ENCODE data around the gene PPL.

PPL gene

DNA sequence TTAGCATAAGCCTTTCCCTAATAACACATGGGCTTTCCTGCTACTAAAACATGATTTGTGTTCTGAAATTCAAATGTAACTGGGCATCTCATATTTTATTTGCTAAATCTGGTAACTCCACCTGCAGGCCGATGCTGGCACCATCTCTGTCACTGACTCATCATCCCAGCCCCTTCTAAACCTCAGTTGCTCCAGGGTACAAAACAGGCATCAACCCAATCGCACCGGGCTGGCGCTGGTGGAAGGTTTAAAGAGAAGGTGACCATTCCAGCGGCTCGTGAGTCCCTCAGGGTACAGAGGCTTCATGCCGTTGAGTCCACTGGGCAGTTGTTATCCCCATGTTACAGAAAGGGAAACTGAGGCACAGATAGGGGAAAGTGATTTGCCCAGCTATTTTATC is 27.1 kb downstream of the PPL start:
- Histone ChIP-seq H2AK5ac (ENCODE audit: low read length) (no peak overlapping the region), H2BK5ac (ENCODE audit: low read length) (no peak overlapping the region), H3K23ac (ENCODE audit: low read length) (no peak overlapping the region), H3K18ac (ENCODE audit: low read length) (no peak overlapping the region), H3K4me2 (ENCODE audit: low read length) (no peak overlapping the region), H3K4me1 (ENCODE audit: control insufficient read depth, low read depth, low read length) (no peaks in the 10 kb centered on the region), H4K8ac (ENCODE audit: low read depth, low read length) (no peak overlapping the region), H3K4ac (ENCODE audit: low read depth, low read length) (no peak overlapping the region), H3K79me2 (ENCODE audit: control insufficient read depth, insufficient read depth, low read length) (no peaks in the 10 kb centered on the region), H2BK120ac (ENCODE audit: low read depth, low read length) (no peak overlapping the region), H4K5ac (ENCODE audit: low read length) (no peak overlapping the region), H3K9ac (ENCODE audit: low read length) (no peak overlapping the region), H3K79me1 (ENCODE audit: low read length) (no peaks in the 10 kb centered on the region), H2BK15ac (replicated peaks; ENCODE audit: low read depth) (no peak overlapping the region), H3K4me3 (ENCODE audit: low read length) (no peak overlapping the region), H3K56ac (ENCODE audit: low read length) (no peak overlapping the region), H3K27me3 (ENCODE audit: insufficient read depth, low read length, poor library complexity) (no peaks in the 10 kb centered on the region), H3K36me3 (ENCODE audit: control insufficient read depth, insufficient read depth, low read length) (no peaks in the 10 kb centered on the region), H3K27ac (ENCODE audit: low read depth, low read length) (no peak overlapping the region)
- WGBS (ENCODE audit: extremely low coverage, insufficient coverage, low lambda C conversion rate) = no CpG with 5 or more reads among the region's 7 CpGs
- no peak for DNase-seq

GRCh38 chr16:4908854-4909401 is 28.0 kb downstream of the PPL start:
- Histone ChIP-seq H3K79me1 (ENCODE audit: low read length) (no peaks in the 10 kb centered on the region), H2BK5ac (ENCODE audit: low read length) (no peak overlapping the region), H3K4me3 (ENCODE audit: low read length) (no peak overlapping the region), H2BK120ac (ENCODE audit: low read depth, low read length) (no peak overlapping the region), H3K27me3 (ENCODE audit: insufficient read depth, low read length, poor library complexity) (no peaks in the 10 kb centered on the region), H3K4me1 (ENCODE audit: control insufficient read depth, low read depth, low read length) (no peaks in the 10 kb centered on the region), H3K79me2 (ENCODE audit: control insufficient read depth, insufficient read depth, low read length) (no peaks in the 10 kb centered on the region), H2BK15ac (replicated peaks; ENCODE audit: low read depth) (no peak overlapping the region), H3K27ac (ENCODE audit: low read depth, low read length) (no peak overlapping the region), H3K4me2 (ENCODE audit: low read length) (no peak overlapping the region), H4K5ac (ENCODE audit: low read length) (no peak overlapping the region), H3K18ac (ENCODE audit: low read length) (no peak overlapping the region), H2AK5ac (ENCODE audit: low read length) (no peak overlapping the region), H3K36me3 (ENCODE audit: control insufficient read depth, insufficient read depth, low read length) (no peaks in the 10 kb centered on the region), H3K56ac (ENCODE audit: low read length) (no peak overlapping the region), H3K4ac (ENCODE audit: low read depth, low read length) (no peak overlapping the region), H3K9ac (ENCODE audit: low read length) (no peak overlapping the region), H3K23ac (ENCODE audit: low read length) (no peak overlapping the region), H4K8ac (ENCODE audit: low read depth, low read length) (no peak overlapping the region)
- no peak for DNase-seq
- no CpG with 5 or more reads among the region's 5 CpGs for whole genome bisulfite sequencing (ENCODE audit: extremely low coverage, insufficient coverage, low lambda C conversion rate)

GRCh38 chr16:4904942-4905615 is 31.9 kb downstream of the PPL start:
- WGBS (ENCODE audit: extremely low coverage, insufficient coverage, low lambda C conversion rate) = no CpG with 5 or more reads among the region's 14 CpGs
- no peaks in the 10 kb centered on the region for H3K79me1 ChIP-seq (ENCODE audit: low read length)

DNA sequence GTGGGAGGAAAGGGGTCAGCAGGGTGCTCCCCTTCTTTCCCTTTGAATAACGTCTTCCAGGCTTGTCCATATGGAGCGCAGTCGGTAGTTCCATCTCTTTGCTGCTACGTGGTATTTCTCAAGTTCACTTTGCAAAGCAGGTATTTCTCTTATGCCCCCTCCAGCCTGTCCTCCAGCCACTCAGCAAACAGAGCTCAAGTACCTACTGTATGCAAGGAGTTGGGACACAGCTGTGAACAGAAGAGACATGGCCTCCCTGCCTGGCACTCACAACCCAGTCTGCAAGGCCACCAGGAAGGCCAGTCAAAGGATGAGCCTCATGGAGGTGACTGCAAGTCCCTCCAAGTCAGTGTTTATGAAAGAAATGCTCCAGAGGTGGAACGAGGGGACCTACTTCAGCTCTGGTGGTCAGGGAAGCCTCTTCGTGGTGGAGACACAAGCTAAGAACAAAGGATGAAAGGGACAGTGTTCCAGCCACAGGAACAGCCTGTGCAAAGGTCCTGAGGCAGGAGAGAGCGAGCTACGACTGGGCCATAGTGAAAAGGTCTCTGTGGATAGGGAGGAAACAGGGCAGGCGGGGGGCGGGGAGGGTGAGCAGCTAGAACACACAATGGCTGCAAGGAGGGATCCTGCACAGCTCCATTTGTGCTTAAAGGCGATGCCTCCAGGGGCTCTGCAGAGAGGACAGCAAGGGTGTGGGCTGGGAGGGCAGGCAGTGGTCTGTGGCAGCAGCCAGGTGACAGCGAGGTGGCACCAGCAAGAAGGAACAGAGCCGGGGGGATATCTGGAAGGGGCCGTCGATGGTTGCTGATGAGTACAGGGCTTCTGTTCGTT is 32.6 kb downstream of the PPL start:
- no peak overlapping the region for H4K8ac ChIP-seq (ENCODE audit: low read depth, low read length)
- H3K4ac ChIP-seq (ENCODE audit: low read depth, low read length) = no peak overlapping the region
- no peak overlapping the region for H2AK5ac ChIP-seq (ENCODE audit: low read length)
- H3K27me3 ChIP-seq (ENCODE audit: insufficient read depth, low read length, poor library complexity) = no peaks in the 10 kb centered on the region
- H2BK15ac ChIP-seq (replicated peaks; ENCODE audit: low read depth) = no peak overlapping the region
- H3K56ac ChIP-seq (ENCODE audit: low read length) = no peak overlapping the region
- no peaks in the 10 kb centered on the region for H3K36me3 ChIP-seq (ENCODE audit: control insufficient read depth, insufficient read depth, low read length)
- H3K4me1 ChIP-seq (ENCODE audit: control insufficient read depth, low read depth, low read length) = no peaks in the 10 kb centered on the region
- no peak overlapping the region for H3K18ac ChIP-seq (ENCODE audit: low read length)
- DNase-seq = no peak
- no peaks in the 10 kb centered on the region for H3K79me1 ChIP-seq (ENCODE audit: low read length)
- no CpG with 5 or more reads among the region's 16 CpGs for whole genome bisulfite sequencing (ENCODE audit: extremely low coverage, insufficient coverage, low lambda C conversion rate)
- H3K4me2 ChIP-seq (ENCODE audit: low read length) = no peak overlapping the region
- H4K5ac ChIP-seq (ENCODE audit: low read length) = no peak overlapping the region
- no peak overlapping the region for H2BK5ac ChIP-seq (ENCODE audit: low read length)
- H3K27ac ChIP-seq (ENCODE audit: low read depth, low read length) = no peak overlapping the region
- no peak overlapping the region for H3K23ac ChIP-seq (ENCODE audit: low read length)
- H3K9ac ChIP-seq (ENCODE audit: low read length) = no peak overlapping the region
- no peaks in the 10 kb centered on the region for H3K79me2 ChIP-seq (ENCODE audit: control insufficient read depth, insufficient read depth, low read length)
- H2BK120ac ChIP-seq (ENCODE audit: low read depth, low read length) = no peak overlapping the region
- H3K4me3 ChIP-seq (ENCODE audit: low read length) = no peak overlapping the region

More at GRCh38 chr16:4904942-4905615, 31.9 kb downstream of the PPL start:
- Histone ChIP-seq H3K36me3 (ENCODE audit: control insufficient read depth, insufficient read depth, low read length) (no peaks in the 10 kb centered on the region), H3K4me2 (ENCODE audit: low read length) (no peak overlapping the region), H3K9ac (ENCODE audit: low read length) (no peak overlapping the region), H3K23ac (ENCODE audit: low read length) (no peak overlapping the region), H3K27me3 (ENCODE audit: insufficient read depth, low read length, poor library complexity) (no peaks in the 10 kb centered on the region), H2BK5ac (ENCODE audit: low read length) (no peak overlapping the region), H2AK5ac (ENCODE audit: low read length) (no peak overlapping the region), H3K4me1 (ENCODE audit: control insufficient read depth, low read depth, low read length) (no peaks in the 10 kb centered on the region), H4K8ac (ENCODE audit: low read depth, low read length) (no peak overlapping the region), H3K4me3 (ENCODE audit: low read length) (no peak overlapping the region), H4K5ac (ENCODE audit: low read length) (no peak overlapping the region), H2BK15ac (replicated peaks; ENCODE audit: low read depth) (no peak overlapping the region), H2BK120ac (ENCODE audit: low read depth, low read length) (no peak overlapping the region), H3K18ac (ENCODE audit: low read length) (no peak overlapping the region), H3K27ac (ENCODE audit: low read depth, low read length) (no peak overlapping the region), H3K56ac (ENCODE audit: low read length) (no peak overlapping the region), H3K4ac (ENCODE audit: low read depth, low read length) (no peak overlapping the region), H3K79me2 (ENCODE audit: control insufficient read depth, insufficient read depth, low read length) (no peaks in the 10 kb centered on the region)
- no peak for DNase-seq

DNA sequence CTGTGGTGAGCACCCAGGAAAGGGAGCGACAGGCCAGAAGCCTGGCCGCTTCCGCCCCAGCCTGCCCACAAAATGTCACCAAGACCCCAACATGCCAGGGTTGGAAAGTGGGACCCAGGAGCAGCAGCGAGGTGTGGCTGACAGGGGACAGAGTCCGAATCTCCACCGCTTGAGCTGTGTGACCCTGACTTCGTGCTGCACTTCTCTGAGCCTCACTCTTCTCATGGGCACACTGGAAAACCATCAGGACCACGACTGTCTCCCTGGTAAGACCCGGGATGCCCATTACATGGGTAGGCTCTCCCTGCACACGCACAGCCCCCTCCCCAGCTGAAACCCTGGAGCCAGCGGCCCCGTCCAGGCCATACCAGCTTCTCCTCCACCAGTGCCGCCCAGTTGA is 34.9 kb downstream of the PPL start:
- H2BK5ac ChIP-seq (ENCODE audit: low read length) = no peak overlapping the region
- no peak overlapping the region for H3K27ac ChIP-seq (ENCODE audit: low read depth, low read length)
- H3K9ac ChIP-seq (ENCODE audit: low read length) = no peak overlapping the region
- no peak overlapping the region for H4K5ac ChIP-seq (ENCODE audit: low read length)
- no peak for DNase-seq
- no peak overlapping the region for H3K56ac ChIP-seq (ENCODE audit: low read length)
- no peak overlapping the region for H3K4ac ChIP-seq (ENCODE audit: low read depth, low read length)
- no peak overlapping the region for H2BK120ac ChIP-seq (ENCODE audit: low read depth, low read length)
- no CpG with 5 or more reads among the region's 13 CpGs for WGBS (ENCODE audit: extremely low coverage, insufficient coverage, low lambda C conversion rate)
- H3K4me1 ChIP-seq (ENCODE audit: control insufficient read depth, low read depth, low read length) = no peaks in the 10 kb centered on the region
- no peaks in the 10 kb centered on the region for H3K36me3 ChIP-seq (ENCODE audit: control insufficient read depth, insufficient read depth, low read length)
- no peak overlapping the region for H2AK5ac ChIP-seq (ENCODE audit: low read length)
- H3K4me3 ChIP-seq (ENCODE audit: low read length) = no peak overlapping the region
- H2BK15ac ChIP-seq (replicated peaks; ENCODE audit: low read depth) = no peak overlapping the region
- no peak overlapping the region for H3K23ac ChIP-seq (ENCODE audit: low read length)
- no peak overlapping the region for H4K8ac ChIP-seq (ENCODE audit: low read depth, low read length)
- no peaks in the 10 kb centered on the region for H3K79me1 ChIP-seq (ENCODE audit: low read length)
- H3K27me3 ChIP-seq (ENCODE audit: insufficient read depth, low read length, poor library complexity) = no peaks in the 10 kb centered on the region
- no peak overlapping the region for H3K18ac ChIP-seq (ENCODE audit: low read length)
- H3K4me2 ChIP-seq (ENCODE audit: low read length) = no peak overlapping the region
- no peaks in the 10 kb centered on the region for H3K79me2 ChIP-seq (ENCODE audit: control insufficient read depth, insufficient read depth, low read length)
